ENCODE measurements around the gene RNF38.
"Not testable (repeated sequence)": the region's sequence is repeated elsewhere in the genome, so short reads cannot be mapped to it uniquely, and the experiment has no call there.

RNF38 gene

GRCh38 chr9:36399980-36400331, at the start of gene RNF38:
RNF38 (minus strand) TSS chr9:36400269; CDS start chr9:36400108, 161 bp downstream.
- no peak for DNase-seq

GRCh38 chr9:36448555-36448954, 48.5 kb upstream of the RNF38 start:
- DNase-seq, result not testable (repeated sequence)

DNA sequence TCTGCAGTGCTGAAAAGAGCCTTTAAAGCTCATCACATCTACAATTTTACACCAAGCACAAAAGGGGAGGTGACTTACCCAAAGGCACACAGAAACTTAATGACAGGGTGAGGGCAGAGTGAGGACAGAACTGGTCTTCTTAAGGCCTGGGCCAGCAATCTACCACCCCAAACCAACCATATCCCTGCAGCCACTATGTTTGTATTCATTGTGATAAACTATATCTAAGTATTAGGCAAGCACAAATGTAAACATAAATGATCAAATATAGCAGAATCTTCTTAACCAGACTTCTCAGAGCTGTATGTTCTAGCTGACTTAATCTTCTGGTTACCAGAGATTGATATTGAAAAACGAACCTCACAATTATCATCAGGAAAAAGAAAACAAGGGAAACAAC, 47.9 kb upstream of the RNF38 start:
- no peak for DNase-seq

DNA sequence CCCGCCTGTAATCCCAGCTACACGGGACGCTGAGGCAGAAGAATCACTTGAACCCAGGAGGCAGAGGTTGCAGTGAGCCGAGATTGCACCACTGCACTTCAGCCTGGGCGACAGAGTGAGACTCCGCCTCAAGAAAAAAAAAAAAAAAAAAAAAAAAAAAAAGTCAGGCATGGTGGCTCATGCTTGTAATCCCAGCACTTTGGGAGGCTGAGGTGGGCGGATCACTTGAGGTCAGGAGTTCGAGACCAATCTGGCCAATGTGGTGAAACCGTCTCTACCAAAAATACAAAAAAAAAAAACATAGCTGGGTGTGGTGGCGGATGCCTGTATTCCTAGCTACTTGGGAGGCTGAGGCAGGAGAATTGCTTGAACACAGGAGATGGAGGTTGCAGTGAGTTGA, 46.6 kb upstream of the RNF38 start:
- not testable (repeated sequence) for DNase-seq

- no peak for DNase-seq
Measured at GRCh38 chr9:36445800-36446361, 45.8 kb upstream of the RNF38 start.

DNA sequence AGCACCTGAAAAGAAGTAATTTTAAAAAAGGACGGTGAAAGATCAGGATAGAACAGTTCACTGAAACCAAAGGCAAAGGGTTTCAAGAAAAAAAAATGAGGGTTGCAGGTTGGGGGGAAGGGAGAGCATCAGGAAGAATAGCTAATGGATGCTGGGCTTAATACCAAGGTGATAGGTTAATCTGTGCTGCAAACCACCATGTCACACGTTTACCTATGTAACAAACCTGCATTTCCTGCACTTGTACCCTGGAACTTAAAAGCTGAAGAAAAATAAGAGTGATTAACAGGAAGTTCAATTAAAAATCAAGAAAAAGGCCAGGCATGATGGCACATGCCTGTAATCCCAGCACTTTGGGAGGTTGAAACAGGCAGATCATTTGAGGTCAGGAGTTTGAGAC, 44.1 kb upstream of the RNF38 start:
- DNase-seq, result no peak

- DNase-seq, result no peak
Measured at GRCh38 chr9:36443581-36443980, 43.5 kb upstream of the RNF38 start.

- DNase-seq, result no peak
Measured at GRCh38 chr9:36442710-36443109, 42.6 kb upstream of the RNF38 start.

DNA sequence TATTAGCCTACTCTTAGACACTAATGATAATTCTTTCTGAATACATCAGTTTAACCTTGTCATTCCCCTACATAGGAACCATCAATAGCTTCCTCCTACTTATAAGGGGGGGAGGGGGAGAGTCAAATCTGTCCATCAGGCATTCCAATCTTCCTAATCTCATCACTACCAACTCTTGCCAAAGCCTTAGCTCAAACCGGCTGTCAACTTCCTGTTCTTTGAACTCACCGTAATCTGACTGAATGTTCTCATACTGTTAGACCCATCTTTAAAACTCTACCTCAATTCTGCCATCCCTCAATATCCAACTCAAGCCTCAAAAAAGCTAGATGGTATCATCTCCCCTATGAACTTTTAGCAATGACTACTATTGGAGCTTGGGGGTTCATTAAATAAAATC, 41.9 kb upstream of the RNF38 start:
- DNase-seq, result no peak

- DNase-seq, result no peak
Measured at GRCh38 chr9:36438536-36439236, 38.6 kb upstream of the RNF38 start.

GRCh38 chr9:36437790-36438189, 37.7 kb upstream of the RNF38 start:
- DNase-seq, result no peak

DNA sequence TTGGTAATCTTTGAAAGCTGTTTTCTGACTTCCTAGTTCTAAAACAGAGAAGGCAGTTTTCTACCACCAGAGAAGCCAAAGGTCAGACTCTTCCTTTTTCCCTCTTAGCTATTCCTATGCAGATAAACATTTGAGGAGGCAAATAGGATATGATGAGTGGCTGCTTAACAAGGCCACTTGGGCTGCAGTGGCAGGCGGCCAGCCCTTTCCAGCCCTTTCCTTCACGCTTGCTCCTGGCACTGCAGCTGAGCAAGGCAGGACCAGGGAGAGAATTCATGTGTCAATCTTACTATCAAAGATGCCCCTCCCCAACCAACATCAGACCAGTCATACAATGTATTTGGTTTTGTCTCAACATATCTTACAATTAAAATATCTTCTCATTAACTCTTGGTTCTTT, 36.8 kb upstream of the RNF38 start:
- peak in 1 of 2 experiments; percentile 11 for DNase-seq

GRCh38 chr9:36433386-36433785, 33.3 kb upstream of the RNF38 start:
- DNase-seq, result no peak

GRCh38 chr9:36431078-36431477, 31.0 kb upstream of the RNF38 start:
- no peak for DNase-seq

GRCh38 chr9:36426945-36427344, 26.9 kb upstream of the RNF38 start:
- DNase-seq, result no peak

DNA sequence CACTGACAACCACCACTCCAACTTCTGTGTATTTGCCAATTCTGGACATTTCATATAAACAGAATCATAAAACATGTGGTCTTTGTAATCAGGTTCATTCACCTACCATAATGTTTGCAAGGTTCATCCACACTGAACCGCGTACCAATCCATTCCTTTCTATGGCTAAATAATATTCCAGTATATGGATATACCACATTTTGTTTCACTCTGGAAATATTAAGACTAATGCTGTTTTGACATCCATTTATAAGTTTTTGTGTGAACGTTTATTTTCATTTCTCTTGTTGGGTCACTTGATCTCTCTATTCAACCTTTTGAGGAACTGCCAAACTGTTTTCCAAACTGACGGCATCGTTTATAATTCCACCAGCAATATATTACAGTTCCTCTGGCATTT, 26.3 kb upstream of the RNF38 start:
- DNase-seq, result no peak

DNA sequence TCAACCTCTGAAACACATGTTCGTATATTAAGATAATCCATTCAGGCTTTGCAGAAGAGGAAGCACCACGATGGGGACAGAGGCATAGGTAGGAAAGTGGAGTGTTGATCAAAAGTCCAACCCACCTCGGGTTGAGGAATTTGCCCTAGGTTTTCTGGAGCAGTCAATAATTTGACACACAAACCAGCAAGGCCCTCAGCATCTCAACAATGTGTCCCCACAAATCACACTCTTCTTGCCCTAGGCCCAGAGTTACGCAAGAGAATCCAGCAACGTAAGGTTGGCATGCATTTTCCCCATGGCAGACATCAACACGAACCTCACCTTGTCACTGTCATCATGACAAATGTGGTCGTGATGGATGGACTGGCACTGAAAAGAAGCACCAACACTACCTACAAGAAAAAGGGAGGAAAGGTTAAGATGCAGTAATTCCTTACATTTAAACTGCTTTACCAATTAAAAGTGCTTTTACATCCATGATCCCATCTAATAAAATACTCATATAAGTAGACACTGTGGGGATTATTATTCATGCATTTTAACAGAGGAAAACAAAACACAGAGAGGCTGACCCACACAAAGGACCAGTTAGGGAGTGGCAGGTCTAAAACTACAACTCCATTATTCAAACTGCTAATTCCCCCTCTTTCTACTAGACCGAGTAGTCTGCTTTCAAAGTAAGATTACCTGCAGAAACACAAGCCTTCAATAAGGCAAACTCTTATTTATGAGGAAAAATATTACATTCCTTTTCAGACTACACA, 24.4 kb upstream of the RNF38 start:
- no peak for DNase-seq

- no peak for DNase-seq
Measured at GRCh38 chr9:36423206-36423605, 23.1 kb upstream of the RNF38 start.

DNA sequence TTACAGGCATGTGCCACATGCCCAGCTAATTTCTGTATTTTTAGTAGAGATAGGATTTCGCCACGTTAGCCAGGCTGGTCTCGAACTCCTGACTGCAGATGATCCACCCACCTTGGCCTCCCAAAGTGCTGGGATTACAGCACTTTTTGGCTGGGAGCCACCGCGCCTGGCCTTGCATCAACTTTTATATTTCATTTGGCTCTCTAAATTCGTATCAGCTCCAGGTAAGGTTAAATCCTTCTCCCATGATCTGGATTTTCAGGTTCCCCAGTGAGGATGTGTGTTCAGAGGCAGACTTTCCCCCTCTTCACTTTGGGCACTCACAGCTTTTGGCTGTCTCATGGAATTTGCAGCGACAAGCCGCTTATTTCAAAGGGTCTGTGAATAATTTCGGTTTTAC, 16.8 kb upstream of the RNF38 start:
- no peak for DNase-seq

- DNase-seq, result no peak
Measured at GRCh38 chr9:36415822-36416525, 15.9 kb upstream of the RNF38 start.

DNA sequence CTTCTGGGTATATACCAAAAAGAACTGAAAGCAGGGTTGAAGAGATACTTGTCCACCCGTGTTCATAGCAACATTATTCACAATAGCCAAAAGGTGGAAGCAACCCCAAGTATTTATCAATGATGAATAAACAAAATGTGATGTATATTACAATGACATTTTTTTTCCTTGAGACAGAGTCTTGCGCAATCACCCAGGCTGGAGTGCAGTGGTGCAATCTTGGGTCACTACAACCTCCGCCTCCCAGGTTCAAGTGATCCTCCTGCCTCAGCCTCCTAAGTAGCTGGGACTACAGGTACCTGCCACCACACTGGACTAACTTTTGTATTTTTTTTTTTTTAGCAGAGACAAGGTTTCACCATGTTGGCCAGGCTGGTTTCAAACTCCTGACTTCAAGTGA, 11.3 kb upstream of the RNF38 start:
- not testable (repeated sequence) for DNase-seq

GRCh38 chr9:36409076-36409475, 9.0 kb upstream of the RNF38 start:
- not testable (repeated sequence) for DNase-seq

DNA sequence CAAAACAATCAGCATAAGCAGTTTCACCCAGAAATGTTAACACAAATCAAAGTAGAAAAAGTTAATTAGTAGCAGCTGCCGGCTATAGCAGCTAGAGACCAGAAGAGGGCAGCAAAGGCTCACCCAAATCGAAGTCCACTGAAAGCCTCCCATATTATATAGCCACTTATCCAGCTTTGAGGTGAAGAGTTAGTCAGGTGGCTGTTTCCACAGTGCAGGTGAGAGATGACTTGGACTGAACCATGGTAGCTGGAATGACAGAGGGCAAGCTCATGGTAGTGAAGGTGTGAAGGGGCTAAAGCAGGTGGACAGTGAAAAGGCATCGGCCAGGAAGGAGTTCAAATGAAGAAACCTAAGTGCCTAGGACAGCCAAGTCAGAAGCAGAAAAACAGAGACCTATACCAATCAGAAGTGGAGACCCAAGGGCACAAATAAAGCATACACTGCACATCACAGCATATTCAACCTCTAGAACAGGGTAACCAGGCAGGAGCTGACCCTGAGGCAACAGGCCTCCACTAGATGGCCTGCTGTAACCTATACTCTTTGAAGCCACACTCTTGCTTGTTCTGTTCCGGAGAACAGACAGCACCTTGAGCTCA, 7.2 kb upstream of the RNF38 start:
- peak; percentile 23 to 65 for DNase-seq
